GM12874 (cell line): Measurements from ENCODE around the gene MPP2.

Source experiments
- CTCF ChIP-seq: IDR thresholded peaks from 2 replicates; pipeline ENCODE4 v1.5.1; 2011; ENCODE audit warnings: low read depth, mild to moderate bottlenecking, control low read depth, low read length, moderate library complexity; ENCODE audit not compliant: insufficient read depth

The MPP2 gene

GRCh38 chr17:43916385-43916784 is 9.0 kb upstream of the MPP2 start:
- TF ChIP-seq CTCF, result no peak

- TF ChIP-seq CTCF, result no peak
These were observed 8.2 kb upstream of the MPP2 start for GRCh38 chr17:43915559-43915958.

- TF ChIP-seq CTCF, result no peak
These were observed 7.1 kb upstream of the MPP2 start for GRCh38 chr17:43914451-43914850.

- no peak for TF ChIP-seq CTCF
These were observed 6.2 kb upstream of the MPP2 start for GRCh38 chr17:43913584-43913983.

GRCh38 chr17:43912635-43913304 is 5.4 kb upstream of the MPP2 start:
- TF ChIP-seq CTCF, result no peak

GRCh38 chr17:43911904-43912303 is 4.6 kb upstream of the MPP2 start:
- no peak for TF ChIP-seq CTCF

- TF ChIP-seq CTCF, result no peak
These were observed 2.3 kb upstream of the MPP2 start for GRCh38 chr17:43909537-43910231.
